Choroid plexus epithelial cell (primary cell): Measurements from ENCODE around the gene ZNF2.
"Not testable (repeated sequence)": the region's sequence is repeated elsewhere in the genome, so short reads cannot be mapped to it uniquely, and the experiment has no call there.

ENCODE experiments used
- DNase-seq: peaks from one replicate; pipeline ENCODE4 v3.0.0-alpha.2; 2010; ENCODE audit warnings: low read depth
- H3K4me3 ChIP-seq: 2 replicates; pipeline ENCODE4 v1.5.1; 2011; ENCODE audit warnings: low read depth, mild to moderate bottlenecking, control low read depth, low read length, moderate library complexity
- CTCF ChIP-seq: conservative IDR thresholded peaks from 2 replicates; pipeline ENCODE4 v1.5.1; 2011; ENCODE audit warnings: low read depth, mild to moderate bottlenecking, control low read depth, inconsistent platforms, low read length, moderate library complexity

Gene ZNF2

GRCh38 chr2:95171902-95172301 lies 6.3 kb downstream of the ZNF2 start:
- no peak for DNase-seq
- no peak for TF ChIP-seq CTCF
- no peak overlapping the region for H3K4me3 ChIP-seq

- no peak for DNase-seq
- no peak for TF ChIP-seq CTCF
Observed at GRCh38 chr2:95174031-95174542, 8.5 kb downstream of the ZNF2 start.

GRCh38 chr2:95179451-95179850 lies 13.8 kb downstream of the ZNF2 start:
- DNase-seq, result no peak
- no peak for TF ChIP-seq CTCF
- H3K4me3 ChIP-seq, result no peak overlapping the region

More at GRCh38 chr2:95174031-95174542, 8.5 kb downstream of the ZNF2 start:
- H3K4me3 ChIP-seq, result no peak overlapping the region

- no peak for TF ChIP-seq CTCF
- no peak overlapping the region for H3K4me3 ChIP-seq
- DNase-seq, result no peak
Observed at GRCh38 chr2:95181774-95182173, 16.2 kb downstream of the ZNF2 start.

- H3K4me3 ChIP-seq, result no peak overlapping the region
- DNase-seq, result no peak
- no peak for TF ChIP-seq CTCF
Observed at GRCh38 chr2:95185197-95185596, 19.6 kb downstream of the ZNF2 start.

GRCh38 chr2:95185973-95186372 lies 20.4 kb downstream of the ZNF2 start:
- no peak overlapping the region for H3K4me3 ChIP-seq
- DNase-seq, result no peak
- no peak for TF ChIP-seq CTCF

- H3K4me3 ChIP-seq, result not testable (repeated sequence)
- peak; percentile 28 for DNase-seq
- peak; percentile 60 for TF ChIP-seq CTCF
Observed at GRCh38 chr2:95192956-95193355, 27.3 kb downstream of the ZNF2 start.
